ENCODE measurements around the gene RPS27L.

Gene RPS27L

DNA sequence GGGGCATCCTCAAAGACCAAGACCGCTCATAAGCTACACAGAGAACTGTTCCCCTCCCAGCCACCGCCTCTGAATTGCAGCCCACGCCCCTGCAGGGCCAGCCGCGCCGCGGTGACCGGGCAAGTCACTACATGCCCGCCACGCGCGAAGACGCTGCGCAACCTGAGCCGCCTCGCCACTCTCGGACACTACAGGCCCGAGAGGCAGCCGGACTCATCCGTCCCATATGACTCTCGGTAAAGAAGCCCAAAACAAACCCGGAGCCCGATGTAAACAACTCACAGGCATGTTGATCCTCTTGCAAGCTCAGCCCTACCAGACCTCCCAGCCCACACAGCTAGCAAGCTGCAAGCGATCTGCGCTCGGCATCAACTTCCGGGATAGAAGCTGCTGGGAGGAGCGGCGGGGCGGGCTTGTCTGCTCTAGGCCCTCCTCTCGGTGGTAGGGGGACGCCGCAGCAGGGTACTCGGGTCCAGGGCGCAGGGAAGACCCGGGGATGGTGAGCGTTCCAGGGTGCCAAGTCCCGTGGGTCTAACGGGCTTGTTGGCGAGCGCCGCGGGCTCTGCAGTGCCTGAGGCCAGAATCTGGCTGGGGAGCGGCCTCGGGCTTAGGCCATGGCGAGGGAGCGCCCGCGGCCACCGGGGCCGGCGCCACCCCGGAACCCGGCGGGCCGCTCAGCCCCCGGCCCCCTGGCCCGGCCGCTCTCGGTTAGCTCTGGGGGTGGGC, at the start of gene RPS27L:
Gene RPS27L, minus strand, starts transcription at position 360 of the 726 bp plus-strand sequence. Its CDS starts 72 bp downstream, at position 288.
- peak; percentile 87 for DNase-seq

DNA sequence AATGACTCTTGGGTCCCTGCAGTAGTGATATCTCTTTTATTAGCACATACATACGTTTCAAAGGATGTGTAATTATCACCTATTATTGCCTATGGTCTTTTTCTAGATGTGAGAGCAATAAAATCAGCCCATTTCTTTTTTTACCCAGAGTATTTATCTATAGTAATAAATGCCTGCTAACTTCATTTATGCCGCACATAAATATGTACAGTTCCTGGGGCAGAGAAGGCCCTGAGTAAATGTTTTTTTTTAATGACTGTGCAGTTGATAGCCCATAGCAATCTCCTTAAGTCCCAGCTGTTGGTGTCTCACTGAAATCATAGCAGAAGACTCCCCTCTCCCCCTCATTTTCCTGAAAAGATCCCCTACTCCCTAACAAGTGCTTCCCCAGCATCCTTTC, 48.8 kb upstream of the RPS27L start:
- DNase-seq, result no peak

DNA sequence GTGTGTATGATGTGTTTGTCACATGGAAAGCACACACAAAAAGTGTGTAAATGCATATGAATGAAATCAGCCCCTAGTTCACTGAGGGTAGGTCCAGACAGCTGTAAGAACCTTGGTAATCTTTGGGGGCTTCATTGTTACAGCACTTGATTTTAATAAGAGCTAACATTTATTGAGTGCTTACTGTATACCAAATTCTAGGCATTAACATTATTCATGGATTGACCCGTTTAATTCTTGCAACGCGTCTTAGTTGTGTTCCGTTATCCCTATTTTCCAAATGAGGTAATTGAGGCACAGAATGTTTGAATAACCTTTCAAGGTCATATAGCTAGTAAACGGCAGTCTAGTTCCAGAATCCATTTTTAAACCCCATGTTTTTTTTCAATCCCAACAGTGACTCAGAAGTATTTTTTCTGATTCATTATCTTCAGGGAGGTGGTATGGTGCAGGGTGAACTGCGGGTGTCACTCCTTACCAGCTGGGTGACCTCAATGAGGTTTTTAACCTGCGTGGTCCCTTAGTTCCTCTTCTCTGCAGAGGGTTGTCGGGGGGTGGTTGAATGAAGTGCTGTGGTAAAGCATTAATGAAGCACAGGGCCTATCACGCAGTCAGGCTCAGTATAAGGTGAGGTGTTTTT, 46.3 kb upstream of the RPS27L start:
- DNase-seq, result peak; percentile 57

DNA sequence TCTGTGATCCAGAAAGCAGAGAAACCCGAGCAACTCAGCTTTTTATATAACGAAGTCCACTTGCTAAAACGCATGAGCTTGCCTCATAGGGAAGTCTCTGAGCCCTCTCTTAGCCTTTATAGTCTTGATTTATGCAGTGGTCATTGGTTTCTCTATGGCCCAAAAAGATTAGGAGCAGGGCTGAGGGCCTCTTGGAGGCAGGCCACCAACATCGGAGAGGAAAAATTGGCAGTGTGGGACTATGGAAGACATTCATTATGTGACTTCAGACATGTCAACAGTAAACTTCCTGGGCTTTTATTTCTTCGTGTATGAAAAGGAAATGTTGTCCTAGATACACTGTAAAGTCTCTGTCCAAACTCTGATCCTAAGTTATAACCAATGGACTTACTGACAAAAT, 45.6 kb upstream of the RPS27L start:
- DNase-seq, result no peak

DNA sequence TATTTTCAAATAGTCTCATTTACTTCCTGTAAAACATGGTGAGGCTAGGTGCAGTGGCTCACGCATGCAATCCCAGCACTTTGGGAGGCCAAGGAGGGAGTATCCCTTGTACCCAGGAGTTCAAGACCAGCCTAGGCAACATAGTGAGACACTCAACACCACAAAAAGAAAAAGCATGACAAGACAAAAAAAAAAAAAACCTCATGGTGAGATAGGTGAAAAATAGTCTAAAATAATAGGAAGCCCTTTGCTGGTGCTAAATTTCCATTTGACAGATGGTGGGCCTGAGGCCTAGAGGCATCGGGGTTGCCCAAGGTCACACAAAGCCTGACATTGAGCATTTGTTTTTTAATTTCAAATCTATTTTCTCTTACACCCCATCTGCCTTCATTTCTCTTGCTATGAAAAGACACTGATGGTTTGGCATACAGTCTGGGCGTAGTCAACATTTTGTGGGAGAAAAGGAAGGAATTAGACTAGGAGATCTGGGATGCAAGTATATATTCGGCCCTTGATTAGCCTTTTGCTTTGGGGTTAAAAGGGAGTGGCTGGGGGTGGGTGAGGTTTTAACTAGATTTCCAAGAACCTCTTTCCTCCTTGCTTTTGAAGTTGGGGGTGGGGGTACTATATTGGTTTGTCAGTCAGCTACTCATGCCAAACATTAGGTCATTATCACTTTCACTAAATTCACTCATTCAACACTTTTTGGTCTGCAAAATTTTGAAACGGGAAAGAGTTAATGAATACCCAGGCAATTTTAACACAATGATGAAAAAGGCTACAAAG, 43.4 kb upstream of the RPS27L start:
- DNase-seq, result no peak

DNA sequence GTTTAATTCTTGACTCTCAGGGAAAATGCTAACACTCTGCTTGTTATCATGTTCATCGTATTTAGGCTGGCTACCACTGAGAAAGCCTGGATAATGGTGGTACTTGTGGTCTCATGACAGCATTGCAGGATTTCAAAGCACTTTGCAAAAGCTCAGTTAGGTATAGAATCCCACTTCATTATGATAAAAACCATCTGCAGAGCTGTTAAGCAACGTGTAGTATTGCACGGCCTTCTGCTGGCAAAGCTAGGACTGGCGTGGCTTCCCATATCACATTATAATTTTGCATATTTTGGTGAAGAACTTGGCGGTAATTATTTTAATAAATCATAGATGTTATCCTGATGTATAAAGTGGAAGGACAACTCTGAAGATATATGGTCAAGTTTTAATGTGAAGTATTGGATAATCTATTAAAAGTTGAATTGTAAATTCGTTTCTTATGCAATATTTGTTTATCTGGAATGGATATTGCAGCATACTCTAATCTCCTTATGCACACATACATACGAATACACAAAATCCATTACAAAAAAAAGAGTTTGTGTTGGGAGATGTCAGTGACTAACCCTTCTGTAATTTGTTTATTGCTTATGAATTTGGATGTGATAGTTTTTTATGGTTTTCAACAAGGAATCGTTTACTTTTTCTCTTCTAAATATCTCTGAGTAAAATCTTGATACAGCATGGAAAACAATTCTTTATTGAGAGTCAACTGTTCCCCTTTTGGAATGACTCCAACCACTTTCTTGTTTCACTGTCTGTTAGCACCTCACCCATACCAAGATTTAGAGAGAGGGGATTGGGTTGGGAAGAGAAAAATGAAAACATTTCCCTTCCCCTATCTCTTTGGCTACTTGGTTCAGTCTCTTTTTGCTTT, 41.3 kb upstream of the RPS27L start:
- no peak for DNase-seq

DNA sequence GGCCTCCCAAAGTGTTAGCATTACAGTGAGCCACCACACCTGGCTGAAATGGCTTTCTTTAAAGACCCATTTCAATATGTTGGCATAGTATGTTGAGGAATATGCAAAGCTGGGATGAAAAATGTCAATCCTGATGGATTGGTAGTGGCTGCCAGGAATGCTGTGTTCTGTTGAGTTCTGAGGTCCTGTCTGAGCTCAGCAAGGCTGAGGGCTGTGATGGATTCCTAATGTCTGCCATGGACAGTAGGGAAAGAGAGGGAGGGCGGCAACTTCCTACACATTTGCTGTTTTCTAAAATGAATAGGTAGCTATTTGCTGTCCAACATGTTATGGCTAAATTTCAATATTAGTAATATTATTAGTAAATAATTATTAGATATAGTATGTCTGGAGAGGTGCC, 40.3 kb upstream of the RPS27L start:
- DNase-seq, result no peak

DNA sequence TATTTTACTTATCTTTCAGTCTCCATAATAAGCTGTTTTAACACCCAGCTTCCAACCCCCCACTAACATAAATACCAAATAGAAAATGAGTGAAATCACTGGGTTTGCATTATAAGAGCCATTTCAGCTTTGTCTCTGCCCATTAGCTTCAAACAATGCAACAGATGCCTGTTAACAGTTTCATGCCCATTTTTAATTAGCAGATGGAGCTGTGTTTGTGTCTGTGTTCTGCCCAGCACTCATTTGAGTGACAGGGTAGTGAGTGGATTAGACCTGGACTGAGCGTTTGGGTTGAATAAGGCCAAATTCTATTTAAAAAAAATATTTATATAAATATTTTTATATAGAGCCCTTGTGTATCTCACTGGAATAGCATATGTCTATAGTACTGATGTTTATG, 39.6 kb upstream of the RPS27L start:
- no peak for DNase-seq

DNA sequence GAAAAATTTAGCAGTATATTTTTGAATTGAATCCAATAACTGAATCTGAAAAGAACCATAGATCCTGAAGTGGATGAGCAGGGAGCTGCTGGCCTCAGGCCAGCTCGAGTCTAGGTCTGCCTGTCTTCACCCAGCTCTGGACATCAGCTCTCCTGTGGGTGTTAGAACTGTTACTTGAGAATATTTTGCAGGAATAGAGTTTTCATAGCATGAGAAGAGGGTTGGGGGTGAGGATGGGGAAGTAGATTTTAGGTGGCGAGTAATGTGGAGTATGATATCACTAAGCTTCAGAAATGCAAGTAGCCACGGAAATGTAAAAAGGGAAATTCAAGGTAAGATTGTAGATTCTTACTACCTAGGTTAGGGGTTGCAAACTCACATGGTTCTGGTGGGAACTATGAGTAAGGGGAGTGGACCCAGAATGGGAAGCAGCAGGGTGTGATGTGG, 38.3 kb upstream of the RPS27L start:
- no peak for DNase-seq

DNA sequence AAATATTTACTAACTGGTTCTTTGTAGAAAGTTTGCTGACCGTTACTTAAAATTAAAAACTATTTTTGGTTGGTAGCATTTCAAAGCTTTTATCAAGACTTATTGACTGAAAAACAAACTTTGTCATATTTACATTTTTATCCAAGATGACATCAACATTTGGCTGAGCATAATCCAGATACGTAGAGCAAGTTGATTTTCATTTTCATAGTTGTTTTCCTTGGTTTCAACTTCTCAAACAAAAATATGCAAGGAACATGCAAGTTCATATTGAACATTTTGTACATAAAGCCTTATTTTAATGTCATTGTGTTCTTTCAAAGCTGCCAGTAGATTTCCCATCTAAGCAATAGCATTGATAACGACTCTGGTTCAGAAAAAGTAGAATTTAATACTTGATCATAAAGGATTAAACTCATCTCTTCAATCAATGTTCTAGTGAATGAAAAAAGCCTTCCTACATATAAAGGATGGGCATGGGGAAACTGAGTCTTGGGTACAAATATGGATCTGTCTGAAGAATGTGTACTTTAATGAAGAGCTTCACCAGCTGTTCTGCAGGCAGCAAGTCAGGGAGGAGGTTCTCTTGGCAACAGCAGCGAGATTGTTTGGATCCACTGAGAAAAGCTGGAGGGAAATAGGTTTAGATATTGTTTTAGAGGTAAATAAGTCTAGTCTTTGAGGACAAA, 37.7 kb upstream of the RPS27L start:
- no peak for DNase-seq

DNA sequence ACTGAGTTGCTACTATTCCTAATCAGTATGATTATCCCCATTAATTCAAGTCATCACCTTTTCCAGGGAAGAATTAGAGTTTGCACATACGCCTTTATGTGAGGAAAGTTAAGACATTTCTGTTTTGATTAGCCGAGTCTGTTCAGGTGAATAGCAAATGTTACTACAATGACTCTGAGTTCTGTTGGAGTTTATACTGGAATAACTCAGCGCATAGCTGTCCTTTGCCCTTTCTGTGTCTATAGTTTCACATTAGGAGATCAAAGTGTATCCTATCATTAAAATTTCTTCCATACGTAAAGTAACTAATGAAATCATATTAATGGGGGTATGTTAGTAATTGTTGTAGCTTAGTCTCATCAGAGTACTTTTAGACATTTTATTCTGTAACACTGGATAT, 37.0 kb upstream of the RPS27L start:
- no peak for DNase-seq

DNA sequence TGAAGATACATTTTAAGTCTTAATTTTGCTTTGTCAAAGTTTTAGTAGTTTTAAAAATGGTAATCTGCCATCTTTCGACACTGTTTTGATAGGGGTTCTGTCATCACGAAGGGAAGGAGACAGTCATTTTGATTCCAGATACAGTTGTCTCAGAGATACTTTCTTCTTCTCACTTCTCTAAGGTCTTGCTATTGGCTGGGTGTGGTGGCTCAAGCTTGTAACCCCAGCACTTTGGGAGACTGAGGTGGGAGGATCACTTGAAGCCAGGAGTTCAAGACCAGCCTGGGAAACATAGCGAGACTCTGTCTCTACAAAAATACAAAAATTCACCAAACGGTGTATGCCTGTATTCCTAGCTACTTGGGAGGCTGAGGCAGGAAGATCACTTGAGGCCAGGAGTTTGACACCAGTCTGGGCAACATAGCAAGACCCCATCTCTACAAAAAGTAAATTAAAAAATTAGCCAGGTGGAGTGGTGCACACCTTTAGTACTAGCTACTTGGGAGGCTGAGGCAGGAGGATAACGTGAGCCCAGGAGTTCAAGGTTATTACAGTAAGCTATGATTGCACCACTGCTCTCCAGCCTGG, 35.4 kb upstream of the RPS27L start:
- no peak for DNase-seq

DNA sequence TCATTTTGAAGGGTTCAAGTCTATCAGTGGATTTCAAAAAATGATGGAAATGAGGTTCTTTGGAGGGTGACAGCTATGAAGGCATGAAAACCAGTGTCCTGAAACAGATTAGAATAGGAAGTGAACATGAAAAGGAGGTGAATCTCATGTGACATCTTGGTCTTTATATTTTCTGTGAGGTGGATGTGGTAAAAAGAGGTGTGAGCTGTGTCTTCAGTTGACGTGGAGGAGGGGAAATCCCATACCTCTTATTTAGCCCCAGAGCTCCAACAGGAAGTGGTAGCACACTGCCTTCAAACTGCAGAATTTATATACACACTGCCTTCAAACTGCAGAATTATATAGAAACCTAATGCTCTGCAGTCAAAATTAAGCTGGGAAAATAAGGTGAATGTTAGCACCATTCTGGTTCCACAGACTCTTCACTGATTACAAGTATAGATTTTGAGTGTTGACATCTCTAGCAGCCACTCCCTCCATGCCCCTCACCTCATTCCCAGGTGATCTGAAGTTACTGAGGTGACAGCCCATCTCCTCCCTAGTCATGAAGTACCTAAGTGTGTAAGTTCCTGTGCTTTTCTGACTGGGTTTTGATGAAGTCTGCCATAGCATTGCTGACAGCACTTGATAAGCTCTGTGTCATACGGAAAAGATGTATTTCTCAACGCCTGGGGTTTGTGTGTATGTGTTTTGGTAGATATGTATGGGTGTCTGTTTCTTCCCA, 34.8 kb upstream of the RPS27L start:
- peak; percentile 91 for DNase-seq

DNA sequence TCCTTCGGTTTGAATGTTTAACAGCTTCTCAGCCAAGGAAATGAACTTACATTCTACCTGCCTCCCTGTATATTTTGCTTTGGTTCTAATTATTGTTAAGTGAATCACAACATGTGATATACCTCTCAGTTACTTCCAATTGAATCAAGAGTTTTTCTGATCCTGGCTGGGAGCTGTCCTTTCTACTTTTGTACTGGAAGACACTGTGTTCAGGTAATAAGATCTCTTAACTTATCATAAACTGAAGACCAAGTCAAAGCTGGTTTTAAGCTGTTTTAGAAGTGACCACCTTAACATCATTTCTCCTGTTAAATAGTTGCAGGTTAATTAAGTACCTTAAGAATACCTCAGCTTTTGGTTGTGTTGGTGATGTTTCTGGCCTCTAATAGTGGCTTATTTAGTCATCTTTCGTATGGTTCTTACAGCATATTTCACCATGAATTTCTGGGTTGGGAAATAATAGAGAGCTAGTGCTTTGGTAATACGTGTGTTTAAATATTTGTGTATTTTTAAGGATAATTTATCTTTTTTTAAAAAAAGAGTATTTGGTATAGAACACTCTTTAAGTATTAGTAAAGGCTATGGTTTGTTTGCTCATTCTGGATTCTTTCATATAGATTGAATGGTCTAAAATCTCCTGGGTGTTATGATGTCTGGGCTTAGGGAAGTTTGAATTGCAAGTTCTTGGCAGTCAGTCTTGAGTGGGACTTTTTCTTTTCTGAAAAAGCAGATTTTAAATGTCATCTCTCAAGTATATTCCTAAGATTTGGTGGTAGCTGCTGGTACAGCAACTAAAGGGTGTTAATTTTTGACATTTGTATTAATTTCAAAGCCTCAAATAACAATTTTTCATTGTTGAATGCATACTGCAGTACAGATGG, 33.7 kb upstream of the RPS27L start:
- DNase-seq, result no peak

DNA sequence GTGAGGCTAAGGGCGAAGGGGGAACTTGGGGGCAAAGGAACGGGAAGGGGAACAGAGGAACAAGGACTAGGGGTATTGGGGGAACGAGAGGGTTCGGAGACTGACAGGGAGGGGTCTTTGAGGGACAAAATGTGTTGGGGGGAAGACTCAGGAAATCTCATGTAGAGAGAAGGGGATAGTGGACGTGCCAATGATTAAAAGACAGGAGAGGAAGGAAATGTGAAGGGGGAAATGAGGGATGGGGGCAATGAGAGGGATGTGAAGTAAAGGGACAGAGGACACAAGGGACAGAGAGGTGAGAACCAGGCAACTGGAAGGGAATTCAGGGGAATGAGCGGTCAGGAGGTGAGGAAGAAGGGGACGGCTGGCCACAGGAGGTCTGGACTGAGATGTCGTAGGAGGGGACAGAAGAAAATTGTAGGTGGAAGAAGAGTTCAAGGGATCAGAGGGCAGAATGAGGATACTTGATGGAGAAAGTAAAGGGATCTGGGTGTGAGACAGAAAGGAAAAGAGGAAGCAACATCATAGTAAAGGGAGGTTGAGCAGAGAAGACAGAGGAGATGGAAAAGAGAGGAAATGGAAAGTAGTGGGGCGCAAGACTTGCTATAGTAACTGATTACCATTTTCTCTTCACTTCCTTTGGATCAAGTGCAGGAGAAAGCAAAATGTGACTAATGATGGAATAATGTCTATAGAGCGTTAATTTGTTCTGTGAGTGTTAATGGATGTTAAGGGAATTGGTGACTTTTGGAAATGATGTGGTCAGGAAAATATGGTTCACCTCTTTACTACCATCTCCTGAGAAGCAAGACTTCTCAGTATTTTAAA, 32.9 kb upstream of the RPS27L start:
- DNase-seq, result no peak

DNA sequence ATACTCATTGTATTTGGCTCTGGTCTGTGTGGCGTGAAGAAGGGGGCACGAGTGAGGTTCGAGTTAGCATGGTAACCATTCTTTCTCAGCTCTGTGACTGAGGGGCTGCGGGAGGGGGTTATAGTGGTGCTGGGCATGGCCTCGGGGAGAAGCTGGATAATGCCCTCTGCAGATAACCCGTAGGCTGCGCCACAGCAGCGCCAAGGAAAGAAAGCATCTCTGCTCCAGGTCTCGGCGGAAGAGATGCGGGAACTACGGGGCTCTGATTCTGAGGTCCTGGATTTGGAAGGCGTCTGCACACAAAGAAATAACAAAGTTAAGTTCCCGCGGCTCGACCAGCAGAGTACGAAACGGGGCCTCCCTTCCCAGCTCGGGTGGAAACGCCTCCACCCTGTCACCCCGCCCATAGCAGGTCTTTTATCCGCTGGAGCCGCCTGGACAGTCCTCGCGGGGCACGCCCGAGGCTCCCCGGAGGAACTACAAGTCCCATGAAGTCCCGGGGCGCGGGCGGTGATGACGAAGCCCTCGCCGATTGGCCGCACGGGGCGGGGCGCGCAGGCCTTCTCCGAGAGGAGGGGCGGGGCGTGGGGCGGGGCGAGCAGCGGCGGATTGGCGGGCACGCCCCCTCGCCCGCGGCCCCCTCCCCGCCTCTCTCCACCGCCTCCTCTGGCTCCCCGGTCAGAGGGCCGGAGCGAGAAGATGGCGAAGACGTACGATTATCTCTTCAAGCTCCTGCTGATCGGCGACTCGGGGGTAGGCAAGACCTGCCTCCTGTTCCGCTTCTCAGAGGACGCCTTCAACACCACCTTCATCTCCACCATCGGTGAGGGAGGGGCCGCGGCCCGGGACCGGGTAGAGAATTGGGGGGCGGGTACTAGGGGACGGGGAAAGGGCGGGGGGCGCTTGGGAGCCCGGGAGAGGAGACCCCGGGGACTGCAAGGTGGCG, 31.9 kb upstream of the RPS27L start, which contains the start of gene RAB8B:
Gene RAB8B, plus strand, starts transcription at position 681 of the 946 bp plus-strand sequence. Its CDS starts 19 bp downstream, at position 700.
- peak; percentile 96 for DNase-seq

DNA sequence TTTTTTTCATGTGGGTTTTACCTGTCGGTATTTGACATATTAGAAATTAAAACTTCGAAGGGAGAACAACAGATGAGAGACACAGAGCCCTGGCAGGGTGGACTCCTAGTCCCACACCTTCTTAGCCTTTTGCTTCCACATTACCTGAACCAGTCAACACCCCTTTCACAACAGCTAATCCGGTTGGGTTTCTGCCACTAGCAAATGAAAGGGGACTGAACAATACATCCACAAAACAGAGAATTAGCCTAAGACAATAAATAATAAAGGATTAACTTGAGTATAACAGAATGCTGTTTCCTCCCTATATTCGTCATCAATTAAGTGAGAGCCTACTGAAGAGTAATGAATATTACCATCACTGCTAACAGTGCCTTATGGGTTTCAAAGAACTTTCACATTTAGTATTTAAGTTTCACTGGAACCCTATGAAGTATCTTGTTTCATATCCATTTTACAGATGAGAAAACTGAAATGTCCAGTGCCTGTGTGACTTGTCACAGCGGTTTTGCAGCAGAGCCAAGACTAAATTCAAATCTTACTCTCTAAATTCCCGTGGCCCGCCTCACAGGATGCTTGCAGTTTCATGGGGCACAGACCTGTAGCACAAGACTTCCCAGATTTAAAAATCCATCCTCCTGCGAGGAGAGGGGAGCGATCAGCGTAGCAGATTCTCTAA, 31.1 kb upstream of the RPS27L start:
- DNase-seq, result no peak

Data from CD4-positive, alpha-beta T cell treated with Interleukin-21 for 1 hour (primary cell).